ENCODE measurements around the gene PEMT.

PEMT gene

DNA sequence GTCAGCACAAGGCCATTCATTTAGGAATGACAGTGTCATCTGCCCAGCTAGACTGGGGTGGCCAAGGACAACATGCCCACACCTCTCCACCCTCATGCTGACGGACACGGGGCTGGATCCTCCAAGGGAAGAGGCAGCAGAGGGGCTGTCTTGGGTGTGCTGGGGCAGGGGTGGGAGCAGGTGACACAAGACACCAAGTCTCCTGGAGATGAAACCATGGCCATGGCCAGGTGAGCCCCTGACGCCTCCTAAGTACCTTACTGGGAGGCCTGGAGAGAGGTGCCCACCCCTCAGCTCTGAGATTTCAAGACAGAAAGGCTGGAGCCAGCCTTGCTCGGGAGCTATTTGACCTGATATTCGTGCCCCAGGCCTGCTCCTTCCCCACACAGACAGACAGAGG, 86.4 kb downstream of the PEMT start:
- Histone ChIP-seq H3K9ac (ENCODE audit: insufficient read length) (no peak overlapping the region), H3K4me3 (no peak overlapping the region), H3K27ac (no peak overlapping the region), H3K9me3 (ENCODE audit: low read depth, low read length) (no peaks in the 10 kb centered on the region), H3K36me3 (ENCODE audit: insufficient read depth, low read length) (no peaks in the 10 kb centered on the region)
- TF ChIP-seq EZH2 (IDR thresholded peaks at IDR 0.05), result no peak
- TF ChIP-seq POLR2AphosphoS5 (IDR thresholded peaks at IDR 0.05; ENCODE audit: borderline replicate concordance, low read depth, low read length), result no peak
- no peak for TF ChIP-seq FOXP2 (optimal IDR thresholded peaks at IDR 0.05; ENCODE audit: control extremely low read depth, extremely low read length, insufficient read depth)
- DNase-seq (ENCODE audit: low read depth, low spot score), result no peak

DNA sequence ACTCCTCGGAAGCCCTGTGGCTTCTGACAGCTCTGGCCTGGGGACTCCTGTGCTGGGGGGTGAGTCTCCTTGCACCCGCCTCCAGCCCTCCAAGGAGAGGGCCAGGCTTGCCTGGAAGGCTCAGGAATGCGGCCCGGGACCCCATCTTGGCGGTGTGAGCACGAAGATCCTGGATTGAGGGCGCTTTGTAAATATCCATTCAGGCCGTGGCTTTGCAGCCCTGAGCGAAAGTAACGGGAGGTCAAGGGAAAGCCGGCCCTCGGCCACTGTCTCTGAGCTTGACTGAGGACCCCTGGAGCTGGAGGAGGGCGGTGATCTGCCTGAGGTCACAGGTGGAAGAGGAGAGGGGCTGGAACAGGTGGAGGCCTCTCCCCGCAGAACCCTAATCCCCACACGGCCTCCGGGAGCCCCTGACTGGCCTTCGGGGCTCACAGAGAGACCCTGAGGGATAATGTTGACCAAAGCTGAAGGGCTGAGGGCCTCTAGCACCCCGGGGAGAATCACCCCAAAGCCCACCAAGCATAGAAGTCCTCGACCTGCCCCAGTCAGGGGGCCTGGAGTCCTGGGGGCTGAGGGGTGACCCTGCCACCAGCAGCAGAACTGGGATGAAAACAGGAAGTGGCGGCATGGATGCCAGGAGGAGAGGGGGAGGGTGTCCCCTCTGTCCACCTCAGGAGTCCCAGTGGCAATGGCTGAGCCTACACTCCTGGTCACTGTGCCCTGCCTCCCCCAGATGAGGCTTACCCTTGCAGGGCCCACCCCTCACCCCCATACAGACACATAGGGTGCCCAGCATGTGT, 87.0 kb downstream of the PEMT start:
- no peak overlapping the region for H3K4me3 ChIP-seq
- no peaks in the 10 kb centered on the region for H3K9me3 ChIP-seq (ENCODE audit: low read depth, low read length)
- DNase-seq (ENCODE audit: low read depth, low spot score), result no peak
- TF ChIP-seq EZH2 (IDR thresholded peaks at IDR 0.05), result no peak
- H3K27ac ChIP-seq, result no peak overlapping the region
- H3K9ac ChIP-seq (ENCODE audit: insufficient read length), result no peak overlapping the region
- no peaks in the 10 kb centered on the region for H3K36me3 ChIP-seq (ENCODE audit: insufficient read depth, low read length)

DNA sequence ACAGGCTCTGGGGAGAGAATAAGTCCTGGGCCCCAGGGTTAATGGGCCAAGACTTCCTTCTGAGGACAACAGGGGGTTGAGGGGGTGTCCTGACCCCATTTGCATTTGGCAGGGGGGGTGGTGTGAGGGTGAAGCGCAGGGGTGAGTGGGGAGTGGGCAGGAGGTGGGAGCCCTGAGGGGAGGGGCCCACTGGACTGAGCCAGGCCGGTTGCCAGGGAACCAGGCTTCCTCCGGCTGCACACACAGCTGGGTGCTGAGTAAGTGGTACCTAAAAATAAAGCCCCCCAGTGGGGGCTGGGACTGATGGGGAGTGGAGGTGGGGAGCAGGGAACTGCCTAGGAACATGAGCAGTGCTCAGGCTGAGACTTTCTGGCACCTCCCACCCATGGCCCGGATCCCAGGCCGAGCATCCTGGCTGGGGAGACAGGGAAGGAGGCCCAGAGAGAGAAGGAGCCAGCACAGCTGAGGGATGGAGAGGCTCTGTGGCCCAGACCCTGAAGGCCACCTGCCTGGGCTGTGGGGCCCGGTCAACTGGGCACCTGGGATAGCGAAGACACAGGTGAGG, 87.9 kb downstream of the PEMT start:
- TF ChIP-seq FOXP2 (optimal IDR thresholded peaks at IDR 0.05; ENCODE audit: control extremely low read depth, extremely low read length, insufficient read depth) (no peak), POLR2AphosphoS5 (IDR thresholded peaks at IDR 0.05; ENCODE audit: borderline replicate concordance, low read depth, low read length) (no peak), EZH2 (IDR thresholded peaks at IDR 0.05) (no peak)
- no peak for DNase-seq (ENCODE audit: low read depth, low spot score)
- H3K27ac ChIP-seq, result no peak overlapping the region
- H3K36me3 ChIP-seq (ENCODE audit: insufficient read depth, low read length), result no peaks in the 10 kb centered on the region
- H3K9ac ChIP-seq (ENCODE audit: insufficient read length), result no peak overlapping the region
- H3K9me3 ChIP-seq (ENCODE audit: low read depth, low read length), result no peaks in the 10 kb centered on the region
- no peak overlapping the region for H3K4me3 ChIP-seq

DNA sequence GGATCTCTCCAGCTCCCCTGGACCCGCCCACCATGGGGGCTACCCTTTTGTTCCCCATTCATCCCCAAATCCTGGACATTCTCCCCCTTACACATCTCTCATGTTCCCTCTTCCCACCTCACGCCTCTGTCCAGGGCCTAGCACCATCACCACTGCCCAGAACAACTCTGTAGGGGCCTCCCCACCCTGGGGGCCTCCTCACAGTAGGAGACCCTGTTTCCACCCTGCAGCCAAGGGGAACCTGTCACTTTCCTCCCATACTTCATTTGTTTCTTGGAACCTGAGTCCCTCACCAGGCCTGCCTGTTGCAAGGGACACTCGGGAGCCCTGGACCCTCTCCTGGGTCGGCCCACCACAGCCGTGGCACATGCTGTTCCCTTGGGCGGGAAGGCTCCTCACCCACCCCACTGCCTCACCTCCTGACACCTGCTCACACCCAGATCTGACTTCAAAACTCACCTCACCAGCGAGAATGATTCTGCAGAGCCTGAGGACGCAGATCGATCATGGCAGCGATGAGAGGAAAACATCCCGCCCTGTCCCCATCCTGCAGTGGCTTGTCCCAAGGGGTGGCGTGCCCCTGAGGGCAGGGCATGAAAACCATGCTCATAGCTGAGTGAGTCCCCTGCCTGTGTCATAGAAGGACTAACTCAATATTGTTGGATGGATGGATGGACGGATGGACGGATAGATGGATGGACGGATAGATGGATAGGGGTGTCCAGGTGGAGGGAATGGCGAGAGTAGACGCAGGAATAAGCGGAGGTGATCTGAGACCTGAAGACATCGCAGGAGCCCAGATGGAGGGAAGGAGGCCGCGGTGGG, 88.6 kb downstream of the PEMT start:
- Histone ChIP-seq H3K4me3 (no peak overlapping the region), H3K9me3 (ENCODE audit: low read depth, low read length) (no peaks in the 10 kb centered on the region), H3K36me3 (ENCODE audit: insufficient read depth, low read length) (no peaks in the 10 kb centered on the region), H3K9ac (ENCODE audit: insufficient read length) (no peak overlapping the region), H3K27ac (no peak overlapping the region)
- DNase-seq (ENCODE audit: low read depth, low spot score), result no peak
- TF ChIP-seq POLR2AphosphoS5 (IDR thresholded peaks at IDR 0.05; ENCODE audit: borderline replicate concordance, low read depth, low read length) (no peak), EZH2 (IDR thresholded peaks at IDR 0.05) (no peak), FOXP2 (optimal IDR thresholded peaks at IDR 0.05; ENCODE audit: control extremely low read depth, extremely low read length, insufficient read depth) (no peak)

DNA sequence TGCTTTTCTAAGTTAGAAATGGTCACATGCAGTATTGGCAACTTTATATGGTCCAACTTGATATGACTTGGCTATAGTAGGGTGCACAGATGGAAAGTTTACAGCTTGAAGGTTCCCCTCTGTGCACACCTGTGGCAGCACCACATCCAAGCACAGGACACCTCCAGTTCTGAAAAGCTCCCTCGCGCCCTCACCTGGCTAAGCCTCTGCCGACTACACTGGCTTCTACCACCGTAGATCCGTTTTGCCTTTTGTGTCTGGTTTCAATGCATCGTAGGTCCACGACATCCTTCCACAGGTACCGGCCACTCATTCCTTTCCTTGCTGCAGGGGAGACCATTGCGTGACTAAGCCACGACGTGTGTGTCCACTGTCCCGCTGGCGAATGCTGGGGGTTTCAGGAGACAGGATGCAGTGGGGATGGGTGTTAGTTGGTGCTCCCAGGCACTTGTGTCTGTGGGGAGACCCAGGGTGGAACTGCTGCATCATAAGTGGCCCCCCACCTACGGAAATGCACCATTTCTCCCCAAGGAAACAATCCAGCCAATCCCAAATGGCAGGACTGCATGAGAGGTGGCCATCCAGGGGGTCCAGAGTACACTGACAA, 90.4 kb downstream of the PEMT start:
- TF ChIP-seq FOXP2 (optimal IDR thresholded peaks at IDR 0.05; ENCODE audit: control extremely low read depth, extremely low read length, insufficient read depth) (no peak), EZH2 (IDR thresholded peaks at IDR 0.05) (no peak), POLR2AphosphoS5 (IDR thresholded peaks at IDR 0.05; ENCODE audit: borderline replicate concordance, low read depth, low read length) (no peak)
- no peak for DNase-seq (ENCODE audit: low read depth, low spot score)
- H3K9ac ChIP-seq (ENCODE audit: insufficient read length), result no peak overlapping the region
- H3K36me3 ChIP-seq (ENCODE audit: insufficient read depth, low read length), result no peaks in the 10 kb centered on the region
- no peaks in the 10 kb centered on the region for H3K9me3 ChIP-seq (ENCODE audit: low read depth, low read length)
- no peak overlapping the region for H3K27ac ChIP-seq
- H3K4me3 ChIP-seq, result no peak overlapping the region

DNA sequence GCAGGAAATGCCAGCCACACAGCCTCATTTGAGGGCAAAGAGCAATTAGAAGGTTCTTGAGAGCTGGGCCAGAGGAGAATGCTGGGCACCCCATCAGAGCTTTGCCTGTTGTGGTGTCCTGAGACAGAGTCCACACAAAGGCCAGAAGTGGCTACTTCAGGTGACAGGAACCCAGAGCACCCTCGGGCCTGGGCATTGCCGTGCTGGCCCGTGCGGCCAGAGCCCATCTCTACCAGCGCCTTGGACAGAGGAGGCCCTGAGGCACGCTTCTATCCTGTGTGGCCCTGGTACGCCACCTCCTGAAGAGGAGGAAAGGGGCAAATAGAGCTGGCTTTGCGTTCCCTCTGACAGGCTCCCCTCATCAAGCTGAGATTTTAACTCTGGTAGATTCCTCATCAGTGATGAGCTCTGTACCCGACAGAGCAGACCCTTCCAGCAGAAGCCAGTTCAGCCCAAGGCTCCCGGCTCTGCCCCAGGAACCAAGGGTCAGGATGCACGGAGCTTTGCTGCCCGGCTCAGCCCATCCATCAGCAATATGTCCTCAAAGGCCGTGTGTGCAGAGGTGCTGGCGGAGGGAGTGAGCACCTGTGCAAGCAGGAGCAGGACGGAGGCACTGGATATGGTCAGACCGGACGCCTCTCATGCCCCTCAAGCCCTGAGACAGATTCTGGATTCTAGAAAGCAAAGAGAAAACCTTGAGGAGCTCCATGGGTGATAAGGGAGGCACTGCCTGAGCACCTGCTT, 91.9 kb downstream of the PEMT start:
- H3K4me3 ChIP-seq, result no peak overlapping the region
- no peaks in the 10 kb centered on the region for H3K9me3 ChIP-seq (ENCODE audit: low read depth, low read length)
- no peak overlapping the region for H3K9ac ChIP-seq (ENCODE audit: insufficient read length)
- TF ChIP-seq FOXP2 (optimal IDR thresholded peaks at IDR 0.05; ENCODE audit: control extremely low read depth, extremely low read length, insufficient read depth) (no peak), POLR2AphosphoS5 (IDR thresholded peaks at IDR 0.05; ENCODE audit: borderline replicate concordance, low read depth, low read length) (no peak), EZH2 (IDR thresholded peaks at IDR 0.05) (no peak)
- no peak overlapping the region for H3K27ac ChIP-seq
- no peak for DNase-seq (ENCODE audit: low read depth, low spot score)
- no peaks in the 10 kb centered on the region for H3K36me3 ChIP-seq (ENCODE audit: insufficient read depth, low read length)

DNA sequence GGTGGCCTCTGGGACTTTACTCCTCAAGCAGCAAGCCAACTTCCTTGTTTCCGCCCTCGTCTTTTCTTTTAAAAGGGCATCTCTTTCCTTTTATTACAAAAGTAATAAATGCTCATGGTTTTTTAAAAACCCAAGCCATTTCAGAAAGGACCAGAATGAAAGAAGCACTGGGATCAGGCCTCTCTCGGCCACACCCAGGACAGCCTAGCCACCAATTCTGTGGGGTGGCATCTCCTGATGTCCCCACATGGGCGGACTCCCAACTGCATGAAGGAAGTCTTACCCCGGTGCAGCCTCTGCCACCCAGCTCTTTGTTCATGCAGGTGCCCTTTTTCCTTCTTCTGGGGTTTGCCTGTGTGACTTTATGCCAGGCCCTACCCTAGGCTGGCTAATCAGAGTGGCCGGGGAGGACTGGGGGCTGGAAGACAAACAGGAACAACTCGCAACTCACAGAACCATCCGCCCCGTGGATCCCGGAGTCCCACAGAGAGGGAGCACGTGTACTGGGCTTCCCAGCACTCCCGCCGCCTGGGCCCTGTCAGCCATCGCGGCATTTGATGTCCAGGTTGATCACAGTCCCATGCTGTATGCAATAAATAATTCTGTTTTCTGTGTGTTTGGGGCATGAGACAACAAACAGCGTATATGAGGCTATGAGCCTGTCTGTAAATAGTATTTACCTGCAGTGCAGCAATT, 92.8 kb downstream of the PEMT start:
- TF ChIP-seq POLR2AphosphoS5 (IDR thresholded peaks at IDR 0.05; ENCODE audit: borderline replicate concordance, low read depth, low read length) (no peak), FOXP2 (optimal IDR thresholded peaks at IDR 0.05; ENCODE audit: control extremely low read depth, extremely low read length, insufficient read depth) (no peak), EZH2 (IDR thresholded peaks at IDR 0.05) (no peak)
- Histone ChIP-seq H3K4me3 (no peak overlapping the region), H3K9me3 (ENCODE audit: low read depth, low read length) (no peaks in the 10 kb centered on the region), H3K36me3 (ENCODE audit: insufficient read depth, low read length) (no peaks in the 10 kb centered on the region), H3K9ac (ENCODE audit: insufficient read length) (no peak overlapping the region), H3K27ac (no peak overlapping the region)
- no peak for DNase-seq (ENCODE audit: low read depth, low spot score)

Measured in SK-N-MC (cell line).